Measurements from ENCODE around the gene CAPN14.

Gene CAPN14

GRCh38 chr2:31236433-31237205 is 19.3 kb upstream of the CAPN14 start:
- WGBS, 2 donors (ENCODE audit: extremely low coverage in 2 of 2, insufficient read length in 2 of 2, insufficient replicate concordance in 1 of 2), result no CpG with 5 or more reads among the region's 7 CpGs
- Histone ChIP-seq H2BK15ac (ENCODE audit: low read length) (no peak overlapping the region), H4K91ac (ENCODE audit: low read depth, low read length, poor library complexity) (no peak overlapping the region), H3K4me2 (ENCODE audit: insufficient read depth, low read length, poor library complexity, severe bottlenecking) (peak overlapping the region; percentile 13), H3K9ac (ENCODE audit: low read depth, low read length, poor library complexity) (no peak overlapping the region), H3K4ac (ENCODE audit: low read length) (no peak overlapping the region), H3K4me1 (ENCODE audit: control insufficient read depth in 2 of 2, insufficient read depth in 1 of 2, low read depth in 1 of 2, low read length in 2 of 2) (peaks cover 0 to 5% of the 10 kb centered on the region in 2 donors), H3K9me3 (replicated peaks in 1 of 2; ENCODE audit: control insufficient read depth in 2 of 2, insufficient read depth in 1 of 2, low read depth in 1 of 2, low read length in 2 of 2) (no peaks in the 10 kb centered on the region), H3K27ac (replicated peaks; ENCODE audit: low read length) (no peak overlapping the region), H3K14ac (ENCODE audit: low read length) (no peak overlapping the region), H3K79me1 (ENCODE audit: low read depth, low read length) (no peaks in the 10 kb centered on the region), H3K4me3 (ENCODE audit: low read length in 2 of 2) (no peak overlapping the region), H3K36me3 (replicated peaks in 1 of 2; ENCODE audit: control insufficient read depth in 2 of 2, insufficient read depth in 2 of 2, low read length in 2 of 2) (no peaks in the 10 kb centered on the region), H4K8ac (ENCODE audit: low read depth, low read length) (no peak overlapping the region), H2AK5ac (ENCODE audit: low read depth, low read length) (no peak overlapping the region), H3K18ac (ENCODE audit: low read length) (no peak overlapping the region), H2BK5ac (ENCODE audit: low read length) (no peak overlapping the region), H3K27me3 (ENCODE audit: control insufficient read depth in 3 of 3, insufficient read depth in 3 of 3, low read depth in 1 of 3, low read length in 3 of 3) (peaks cover 0 to 2% (median 0%) of the 10 kb centered on the region in 3 experiments), H2BK120ac (ENCODE audit: low read depth, low read length) (no peak overlapping the region), H2BK12ac (ENCODE audit: low read length) (no peak overlapping the region), H3K23ac (ENCODE audit: low read depth, low read length, poor library complexity) (no peak overlapping the region), H2AFZ (ENCODE audit: low read length) (no peak overlapping the region)
- no peak for DNase-seq (ENCODE audit: low spot score)

DNA sequence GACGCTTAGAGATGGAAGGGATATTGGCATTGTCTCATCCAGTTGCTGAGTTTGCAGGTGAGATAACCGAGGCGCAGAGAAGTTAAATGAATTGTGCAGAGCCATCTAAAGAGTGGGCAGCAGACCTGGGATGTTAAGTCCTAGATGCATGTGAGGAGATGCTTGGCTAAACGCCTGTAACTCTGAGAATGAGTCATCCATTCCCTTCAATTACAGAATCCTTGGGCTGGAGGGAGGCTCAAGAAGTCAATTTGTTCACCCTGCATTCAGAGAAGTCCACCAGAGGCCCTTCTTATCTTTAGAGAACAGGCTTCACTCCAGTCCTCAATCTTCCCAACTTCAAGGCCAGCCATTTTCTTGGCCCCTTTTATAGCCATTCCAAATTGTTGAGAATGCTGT is 18.2 kb upstream of the CAPN14 start:
- Histone ChIP-seq H3K36me3 (replicated peaks in 1 of 2; ENCODE audit: control insufficient read depth in 2 of 2, insufficient read depth in 2 of 2, low read length in 2 of 2) (no peaks in the 10 kb centered on the region), H2AFZ (ENCODE audit: low read length) (no peak overlapping the region), H3K18ac (ENCODE audit: low read length) (no peak overlapping the region), H3K14ac (ENCODE audit: low read length) (no peak overlapping the region), H3K79me1 (ENCODE audit: low read depth, low read length) (no peaks in the 10 kb centered on the region), H2BK5ac (ENCODE audit: low read length) (no peak overlapping the region), H2BK15ac (ENCODE audit: low read length) (no peak overlapping the region), H3K4me1 (ENCODE audit: control insufficient read depth in 2 of 2, insufficient read depth in 1 of 2, low read depth in 1 of 2, low read length in 2 of 2) (peaks cover 0 to 5% of the 10 kb centered on the region in 2 donors), H3K27me3 (ENCODE audit: control insufficient read depth in 3 of 3, insufficient read depth in 3 of 3, low read depth in 1 of 3, low read length in 3 of 3) (peaks cover 0 to 7% (median 2%) of the 10 kb centered on the region in 3 experiments), H4K91ac (ENCODE audit: low read depth, low read length, poor library complexity) (no peak overlapping the region), H3K27ac (replicated peaks; ENCODE audit: low read length) (no peak overlapping the region), H3K4me3 (ENCODE audit: low read length in 2 of 2) (no peak overlapping the region), H3K4ac (ENCODE audit: low read length) (no peak overlapping the region), H2BK12ac (ENCODE audit: low read length) (no peak overlapping the region), H4K8ac (ENCODE audit: low read depth, low read length) (no peak overlapping the region), H3K4me2 (ENCODE audit: insufficient read depth, low read length, poor library complexity, severe bottlenecking) (no peak overlapping the region), H2AK5ac (ENCODE audit: low read depth, low read length) (no peak overlapping the region), H3K23ac (ENCODE audit: low read depth, low read length, poor library complexity) (no peak overlapping the region), H3K9me3 (replicated peaks in 1 of 2; ENCODE audit: control insufficient read depth in 2 of 2, insufficient read depth in 1 of 2, low read depth in 1 of 2, low read length in 2 of 2) (no peaks in the 10 kb centered on the region), H3K9ac (ENCODE audit: low read depth, low read length, poor library complexity) (no peak overlapping the region), H2BK120ac (ENCODE audit: low read depth, low read length) (no peak overlapping the region)
- WGBS, 2 donors (ENCODE audit: extremely low coverage in 2 of 2, insufficient read length in 2 of 2, insufficient replicate concordance in 1 of 2), result no CpG with 5 or more reads among the region's 4 CpGs
- DNase-seq (ENCODE audit: low spot score), result no peak

DNA sequence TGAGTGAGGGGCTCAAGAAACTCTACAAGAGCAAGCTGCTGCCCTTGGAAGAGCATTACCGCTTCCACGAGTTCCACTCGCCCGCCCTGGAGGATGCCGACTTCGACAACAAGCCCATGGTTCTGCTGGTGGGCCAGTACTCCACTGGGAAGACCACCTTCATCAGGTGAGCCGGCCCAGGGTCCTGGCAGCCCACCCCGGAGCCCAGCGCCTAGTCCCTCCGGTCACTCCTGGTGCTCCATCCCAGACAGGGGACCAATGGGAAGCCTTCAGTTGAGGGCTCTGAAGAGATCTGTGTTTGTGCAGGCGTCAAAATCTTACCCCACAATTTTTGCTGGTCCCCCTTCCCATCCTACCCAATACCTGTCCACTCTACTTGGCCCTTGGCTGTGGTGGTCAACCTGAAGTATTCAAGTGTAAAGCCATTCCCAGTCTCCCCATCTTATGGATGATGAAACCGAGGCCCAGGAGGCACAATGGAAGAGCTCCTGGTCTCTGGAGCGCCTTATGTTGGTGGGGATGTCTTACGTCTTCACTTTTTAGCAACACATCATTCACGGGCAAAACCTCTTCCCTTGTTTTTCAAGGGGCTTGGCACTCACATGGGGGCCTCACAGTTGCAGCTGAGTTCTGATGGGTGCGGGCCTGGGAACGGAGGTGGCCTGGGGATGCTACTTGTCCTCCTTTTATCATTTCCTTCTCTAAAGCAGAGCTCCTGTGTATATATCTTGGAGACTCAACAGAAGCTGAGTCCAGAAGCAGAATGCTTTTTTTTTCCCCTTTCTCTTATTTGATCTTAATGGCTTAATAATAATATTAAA is 17.6 kb upstream of the CAPN14 start:
- H2BK120ac ChIP-seq (ENCODE audit: low read depth, low read length), result no peak overlapping the region
- WGBS, 2 donors (ENCODE audit: extremely low coverage in 2 of 2, insufficient read length in 2 of 2, insufficient replicate concordance in 1 of 2), result no CpG with 5 or more reads among the region's 17 CpGs
- H3K9ac ChIP-seq (ENCODE audit: low read depth, low read length, poor library complexity), result peak overlapping the region; percentile 85
- no peak overlapping the region for H2BK5ac ChIP-seq (ENCODE audit: low read length)
- no peak overlapping the region for H3K23ac ChIP-seq (ENCODE audit: low read depth, low read length, poor library complexity)
- H3K4me2 ChIP-seq (ENCODE audit: insufficient read depth, low read length, poor library complexity, severe bottlenecking), result peak overlapping the region; percentile 92
- no peaks in the 10 kb centered on the region for H3K36me3 ChIP-seq (replicated peaks in 1 of 2; ENCODE audit: control insufficient read depth in 2 of 2, insufficient read depth in 2 of 2, low read length in 2 of 2)
- no peak overlapping the region for H2BK15ac ChIP-seq (ENCODE audit: low read length)
- H2AK5ac ChIP-seq (ENCODE audit: low read depth, low read length), result no peak overlapping the region
- H2AFZ ChIP-seq (ENCODE audit: low read length), result peak overlapping the region; percentile 97
- no peak overlapping the region for H3K27ac ChIP-seq (replicated peaks; ENCODE audit: low read length)
- H3K4me3 ChIP-seq (ENCODE audit: low read length in 2 of 2), result peak overlapping the region; percentile 60 to 82
- no peak overlapping the region for H3K14ac ChIP-seq (ENCODE audit: low read length)
- no peak for DNase-seq (ENCODE audit: low spot score)
- H2BK12ac ChIP-seq (ENCODE audit: low read length), result no peak overlapping the region
- H3K27me3 ChIP-seq (ENCODE audit: control insufficient read depth in 3 of 3, insufficient read depth in 3 of 3, low read depth in 1 of 3, low read length in 3 of 3), result peaks cover 0 to 11% (median 2%) of the 10 kb centered on the region in 3 experiments
- H3K18ac ChIP-seq (ENCODE audit: low read length), result peak overlapping the region; percentile 89
- H3K9me3 ChIP-seq (replicated peaks in 1 of 2; ENCODE audit: control insufficient read depth in 2 of 2, insufficient read depth in 1 of 2, low read depth in 1 of 2, low read length in 2 of 2), result no peaks in the 10 kb centered on the region
- no peak overlapping the region for H4K8ac ChIP-seq (ENCODE audit: low read depth, low read length)
- no peak overlapping the region for H3K4ac ChIP-seq (ENCODE audit: low read length)
- peaks cover 0 to 5% of the 10 kb centered on the region in 2 donors for H3K4me1 ChIP-seq (ENCODE audit: control insufficient read depth in 2 of 2, insufficient read depth in 1 of 2, low read depth in 1 of 2, low read length in 2 of 2)
- no peak overlapping the region for H4K91ac ChIP-seq (ENCODE audit: low read depth, low read length, poor library complexity)
- H3K79me1 ChIP-seq (ENCODE audit: low read depth, low read length), result no peaks in the 10 kb centered on the region
